ENCODE data around the gene STX2. TPM values are rescaled to one million over a fixed set of nuclear protein-coding genes. Genes with fewer than 3 reads are reported as not detected.
"Not testable (repeated sequence)": the region's sequence is repeated elsewhere in the genome, so short reads cannot be mapped to it uniquely, and the experiment has no call there.

STX2 gene
- total RNA-seq, 1 donor from 2014 or later, result 19.5 TPM

GRCh38 chr12:130775953-130776856 lies 62.8 kb downstream of the STX2 start:
- intact Hi-C loops (cut with micrococcal nuclease), result loop anchor here (2.0 kb wide), 1 partner anchor 21 kb away; no protein-coding TSS in a partner anchor

- intact Hi-C loops (cut with micrococcal nuclease), result no loop called here
These were observed 68.5 kb downstream of the STX2 start for GRCh38 chr12:130770413-130771028.

GRCh38 chr12:130768120-130768519 lies 70.9 kb downstream of the STX2 start:
- intact Hi-C loops (cut with micrococcal nuclease), result no loop called here

- intact Hi-C loops (cut with micrococcal nuclease), result loop anchor here (2.0 kb wide), 1 partner anchor 30 kb away; no protein-coding TSS in a partner anchor
These were observed 72.6 kb downstream of the STX2 start for GRCh38 chr12:130766470-130766869.

- intact Hi-C loops (cut with micrococcal nuclease), result no loop called here
These were observed 73.8 kb downstream of the STX2 start for GRCh38 chr12:130765186-130765659.

- intact Hi-C loops (cut with micrococcal nuclease), result loop anchor here (5.0 kb wide), 2 partner anchors 73 to 368 kb away; partner anchors contain the start of gene STX2
These were observed 74.4 kb downstream of the STX2 start for GRCh38 chr12:130764475-130765185.

GRCh38 chr12:130764073-130764472 lies 75.0 kb downstream of the STX2 start:
- intact Hi-C loops (cut with micrococcal nuclease), result loop anchor here (5.0 kb wide), 2 partner anchors 73 to 368 kb away; partner anchors contain the start of gene STX2

- intact Hi-C loops (cut with micrococcal nuclease), result loop anchor here (5.0 kb wide), 2 partner anchors 75 to 370 kb away; partner anchors contain the start of gene STX2
These were observed 76.8 kb downstream of the STX2 start for GRCh38 chr12:130762319-130762675.

GRCh38 chr12:130761537-130762318 lies 77.3 kb downstream of the STX2 start:
- intact Hi-C loops (cut with micrococcal nuclease), result loop anchor here (1.0 to 5.0 kb wide), 4 partner anchors 36 to 371 kb away; partner anchors contain the start of gene STX2

GRCh38 chr12:130754234-130754901 lies 84.7 kb downstream of the STX2 start:
- intact Hi-C loops (cut with micrococcal nuclease), result no loop called here

GRCh38 chr12:130752692-130753230 lies 86.3 kb downstream of the STX2 start:
- intact Hi-C loops (cut with micrococcal nuclease), result no loop called here

GRCh38 chr12:130752037-130752436 lies 87.0 kb downstream of the STX2 start:
- intact Hi-C loops (cut with micrococcal nuclease), result not testable (repeated sequence)

GRCh38 chr12:130748786-130749185 lies 90.3 kb downstream of the STX2 start:
- intact Hi-C loops (cut with micrococcal nuclease), result loop anchor here (1.0 kb wide), 1 partner anchor 701 kb away; no protein-coding TSS in a partner anchor

- intact Hi-C loops (cut with micrococcal nuclease), result loop anchor here (1.0 kb wide), 1 partner anchor 701 kb away; no protein-coding TSS in a partner anchor
These were observed 90.9 kb downstream of the STX2 start for GRCh38 chr12:130747867-130748740.

GRCh38 chr12:130746546-130746945 lies 92.5 kb downstream of the STX2 start:
- intact Hi-C loops (cut with micrococcal nuclease), result no loop called here

GRCh38 chr12:130745921-130746320 lies 93.1 kb downstream of the STX2 start:
- intact Hi-C loops (cut with micrococcal nuclease), result no loop called here

- intact Hi-C loops (cut with micrococcal nuclease), result no loop called here
These were observed 94.8 kb downstream of the STX2 start for GRCh38 chr12:130744274-130744673.

- intact Hi-C loops (cut with micrococcal nuclease), result no loop called here
These were observed 95.4 kb downstream of the STX2 start for GRCh38 chr12:130743606-130744005.

GRCh38 chr12:130743176-130743575 lies 95.9 kb downstream of the STX2 start:
- intact Hi-C loops (cut with micrococcal nuclease), result no loop called here

Measured in T-helper 1 cell treated with Interleukin-12 subunit alpha and Interleukin-12 subunit beta and Interleukin-4 antibody, amounts not matched to agents 30 ng/mL and 1 ng/mL, for 36 hours (primary cell).